ENCODE data around the gene MAP3K5. TPM values are rescaled to one million over a fixed set of nuclear protein-coding genes. Genes with fewer than 3 reads are reported as not detected.

MAP3K5 gene
- total RNA-seq, 5 donors from 2014 or later (not counting 1 experiment from before 2014, with no cell fraction given): 17.8 to 29.2 (median 20.6) TPM

DNA sequence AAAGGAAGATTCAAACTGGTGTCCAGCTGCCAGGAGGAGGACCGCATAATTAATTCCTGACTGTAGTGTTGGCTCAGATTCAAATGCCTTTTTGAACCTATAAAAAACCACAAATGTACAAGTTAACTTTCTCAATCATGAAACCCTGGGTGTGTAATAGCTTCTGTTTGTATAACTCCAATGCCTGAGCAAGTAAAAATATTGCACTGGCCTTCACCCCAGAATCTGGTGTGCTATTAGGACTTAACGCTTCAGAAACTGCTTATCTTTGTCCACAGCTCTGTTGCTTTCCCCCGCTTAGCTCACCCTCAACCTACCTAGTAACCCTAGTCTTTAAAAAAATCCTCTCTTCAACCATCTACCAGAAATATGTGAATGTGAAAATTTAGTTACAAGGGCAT lies 123.0 kb downstream of the MAP3K5 start:
- ChIA-PET CTCF (no interaction called here), POLR2A (no interaction called here)
- peaks cover 37% of the 10 kb centered on the region for H3K36me3 Mint-ChIP-seq
- Histone ChIP-seq H3K9me3 (no peaks in the 10 kb centered on the region), H3K4me3 (ENCODE audit: control insufficient read depth in 1 of 2, extremely low read depth in 1 of 2, low read length in 1 of 2) (no peak overlapping the region), H3K4me1 (ENCODE audit: control insufficient read depth in 1 of 2, extremely low read depth in 1 of 2, insufficient read depth in 2 of 2, low read length in 2 of 2) (no peaks in the 10 kb centered on the region), H3K27me3 (replicated peaks in 1 of 2; ENCODE audit: control insufficient read depth in 2 of 2, extremely low read depth in 1 of 2, insufficient read depth in 2 of 2, low read length in 1 of 2) (no peaks in the 10 kb centered on the region), H3K27ac (ENCODE audit: low read length) (no peak overlapping the region), H3K36me3 (ENCODE audit: control insufficient read depth in 2 of 2, extremely low read depth in 1 of 2, insufficient read depth in 1 of 2, low read length in 1 of 2) (peaks cover 0 to 30% of the 10 kb centered on the region in 2 donors)
- no peak overlapping the region for H3K4me3 Mint-ChIP-seq
- no peak overlapping the region for H3K27ac Mint-ChIP-seq
- H3K27me3 Mint-ChIP-seq: no peaks in the 10 kb centered on the region
- WGBS (ENCODE audit: insufficient coverage): no CpG with 5 or more reads among the region's 3 CpGs
- DNase-seq (no peak), ATAC-seq (replicated peaks in 1 of 4) (no peak)
- H3K9me3 Mint-ChIP-seq: peaks cover 5 to 8% (median 6%) of the 10 kb centered on the region in 3 donors
- no peaks in the 10 kb centered on the region for H3K4me1 Mint-ChIP-seq

- Mint-ChIP-seq H3K9me3 (peaks cover 2 to 5% (median 2%) of the 10 kb centered on the region in 3 donors), H3K27ac (no peak overlapping the region), H3K4me3 (no peak overlapping the region), H3K27me3 (no peaks in the 10 kb centered on the region), H3K4me1 (no peaks in the 10 kb centered on the region), H3K36me3 (peaks cover 34% of the 10 kb centered on the region)
- Histone ChIP-seq H3K36me3 (ENCODE audit: control insufficient read depth in 2 of 2, extremely low read depth in 1 of 2, insufficient read depth in 1 of 2, low read length in 1 of 2) (peaks cover 0 to 34% of the 10 kb centered on the region in 2 donors), H3K4me3 (ENCODE audit: control insufficient read depth in 1 of 2, extremely low read depth in 1 of 2, low read length in 1 of 2) (no peak overlapping the region), H3K27ac (ENCODE audit: low read length) (no peak overlapping the region), H3K9me3 (no peaks in the 10 kb centered on the region), H3K27me3 (replicated peaks in 1 of 2; ENCODE audit: control insufficient read depth in 2 of 2, extremely low read depth in 1 of 2, insufficient read depth in 2 of 2, low read length in 1 of 2) (no peaks in the 10 kb centered on the region), H3K4me1 (ENCODE audit: control insufficient read depth in 1 of 2, extremely low read depth in 1 of 2, insufficient read depth in 2 of 2, low read length in 2 of 2) (no peaks in the 10 kb centered on the region)
- WGBS (ENCODE audit: insufficient coverage): no CpG with 5 or more reads among the region's 3 CpGs
- no peak for ATAC-seq (replicated peaks in 1 of 4)
- DNase-seq: no peak
- CTCF ChIA-PET: no interaction called here
- POLR2A ChIA-PET: interaction anchor here in 1 of 2 donors (0.6 kb wide), 2 partner anchors 41 to 1868 kb away, joined by 3 read pairs; no protein-coding TSS in a partner anchor
Observed at GRCh38 chr6:136668571-136668970, 123.7 kb downstream of the MAP3K5 start.

DNA sequence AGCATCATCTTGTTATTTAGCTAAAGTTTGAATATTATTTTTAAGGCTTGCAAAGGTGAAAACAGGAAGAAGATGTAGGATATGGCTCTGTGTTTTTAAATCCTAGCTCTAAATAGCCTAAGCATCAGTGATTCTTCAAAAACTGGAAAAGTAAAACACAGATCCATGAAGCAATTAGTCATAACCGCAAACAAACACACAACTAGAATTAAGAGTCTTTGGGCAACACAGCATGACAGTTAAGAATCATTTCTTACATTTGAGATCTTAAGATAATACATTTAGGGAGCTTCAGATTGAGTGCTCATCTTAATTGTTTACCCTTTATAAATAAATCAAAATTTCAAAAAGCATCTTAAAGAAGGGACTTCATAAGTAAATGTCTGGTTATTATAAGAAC lies 126.2 kb downstream of the MAP3K5 start:
- ChIA-PET CTCF (interaction anchor here (0.6 to 1.5 kb wide), 2 partner anchors 126 kb away, joined by 3 read pairs; partner anchors contain the start of gene MAP3K5 (in 2 of the 2)), POLR2A (no interaction called here)
- DNase-seq (no peak), ATAC-seq (replicated peaks in 1 of 4) (no peak)
- Mint-ChIP-seq H3K4me3 (no peak overlapping the region), H3K4me1 (no peaks in the 10 kb centered on the region), H3K36me3 (peaks cover 24% of the 10 kb centered on the region), H3K27me3 (no peaks in the 10 kb centered on the region), H3K27ac (no peak overlapping the region), H3K9me3 (no peaks in the 10 kb centered on the region)
- Histone ChIP-seq H3K9me3 (no peaks in the 10 kb centered on the region), H3K4me3 (ENCODE audit: control insufficient read depth in 1 of 2, extremely low read depth in 1 of 2, low read length in 1 of 2) (no peak overlapping the region), H3K27me3 (replicated peaks in 1 of 2; ENCODE audit: control insufficient read depth in 2 of 2, extremely low read depth in 1 of 2, insufficient read depth in 2 of 2, low read length in 1 of 2) (no peaks in the 10 kb centered on the region), H3K27ac (ENCODE audit: low read length) (no peak overlapping the region), H3K4me1 (ENCODE audit: control insufficient read depth in 1 of 2, extremely low read depth in 1 of 2, insufficient read depth in 2 of 2, low read length in 2 of 2) (no peaks in the 10 kb centered on the region), H3K36me3 (ENCODE audit: control insufficient read depth in 2 of 2, extremely low read depth in 1 of 2, insufficient read depth in 1 of 2, low read length in 1 of 2) (peaks cover 0 to 28% of the 10 kb centered on the region in 2 donors)
- WGBS (ENCODE audit: insufficient coverage): no CpG with 5 or more reads among the region's 1 CpG

GRCh38 chr6:136662347-136663237 lies 129.7 kb downstream of the MAP3K5 start:
- H3K4me3 Mint-ChIP-seq: no peak overlapping the region
- H3K9me3 ChIP-seq: no peaks in the 10 kb centered on the region
- ChIA-PET POLR2A (no interaction called here), CTCF (no interaction called here)
- DNase-seq (no peak), ATAC-seq (replicated peaks in 1 of 4) (no peak)
- H3K9me3 Mint-ChIP-seq: no peaks in the 10 kb centered on the region
- H3K4me1 Mint-ChIP-seq: no peaks in the 10 kb centered on the region
- no peak overlapping the region for H3K27ac ChIP-seq (ENCODE audit: low read length)
- no peaks in the 10 kb centered on the region for H3K4me1 ChIP-seq (ENCODE audit: control insufficient read depth in 1 of 2, extremely low read depth in 1 of 2, insufficient read depth in 2 of 2, low read length in 2 of 2)
- no peak overlapping the region for H3K4me3 ChIP-seq (ENCODE audit: control insufficient read depth in 1 of 2, extremely low read depth in 1 of 2, low read length in 1 of 2)
- H3K27ac Mint-ChIP-seq: no peak overlapping the region
- H3K36me3 Mint-ChIP-seq: peaks cover 23% of the 10 kb centered on the region
- no peaks in the 10 kb centered on the region for H3K27me3 ChIP-seq (replicated peaks in 1 of 2; ENCODE audit: control insufficient read depth in 2 of 2, extremely low read depth in 1 of 2, insufficient read depth in 2 of 2, low read length in 1 of 2)
- no CpG with 5 or more reads among the region's 3 CpGs for WGBS (ENCODE audit: insufficient coverage)
- H3K27me3 Mint-ChIP-seq: no peaks in the 10 kb centered on the region
- H3K36me3 ChIP-seq (ENCODE audit: control insufficient read depth in 2 of 2, extremely low read depth in 1 of 2, insufficient read depth in 1 of 2, low read length in 1 of 2): peaks cover 0 to 21% of the 10 kb centered on the region in 2 donors

GRCh38 chr6:136660727-136661126 lies 131.6 kb downstream of the MAP3K5 start:
- no peak overlapping the region for H3K27ac Mint-ChIP-seq
- ATAC-seq (replicated peaks in 1 of 4) (no peak), DNase-seq (no peak)
- no peak overlapping the region for H3K4me3 ChIP-seq (ENCODE audit: control insufficient read depth in 1 of 2, extremely low read depth in 1 of 2, low read length in 1 of 2)
- H3K27ac ChIP-seq (ENCODE audit: low read length): no peak overlapping the region
- no peaks in the 10 kb centered on the region for H3K27me3 Mint-ChIP-seq
- H3K9me3 Mint-ChIP-seq: no peaks in the 10 kb centered on the region
- no peaks in the 10 kb centered on the region for H3K4me1 ChIP-seq (ENCODE audit: control insufficient read depth in 1 of 2, extremely low read depth in 1 of 2, insufficient read depth in 2 of 2, low read length in 2 of 2)
- H3K27me3 ChIP-seq (replicated peaks in 1 of 2; ENCODE audit: control insufficient read depth in 2 of 2, extremely low read depth in 1 of 2, insufficient read depth in 2 of 2, low read length in 1 of 2): no peaks in the 10 kb centered on the region
- ChIA-PET CTCF (interaction anchor here (0.7 to 1.8 kb wide), 3 partner anchors 17 to 132 kb away, joined by 3 to 5 read pairs (median 3); partner anchors contain the start of gene MAP3K5 (in 2 of the 2)), POLR2A (no interaction called here)
- H3K36me3 ChIP-seq (ENCODE audit: control insufficient read depth in 2 of 2, extremely low read depth in 1 of 2, insufficient read depth in 1 of 2, low read length in 1 of 2): peaks cover 0 to 20% of the 10 kb centered on the region in 2 donors
- H3K4me1 Mint-ChIP-seq: no peaks in the 10 kb centered on the region
- no CpG with 5 or more reads among the region's 1 CpG for WGBS (ENCODE audit: insufficient coverage)
- no peak overlapping the region for H3K4me3 Mint-ChIP-seq
- peaks cover 23% of the 10 kb centered on the region for H3K36me3 Mint-ChIP-seq
- H3K9me3 ChIP-seq: no peaks in the 10 kb centered on the region

DNA sequence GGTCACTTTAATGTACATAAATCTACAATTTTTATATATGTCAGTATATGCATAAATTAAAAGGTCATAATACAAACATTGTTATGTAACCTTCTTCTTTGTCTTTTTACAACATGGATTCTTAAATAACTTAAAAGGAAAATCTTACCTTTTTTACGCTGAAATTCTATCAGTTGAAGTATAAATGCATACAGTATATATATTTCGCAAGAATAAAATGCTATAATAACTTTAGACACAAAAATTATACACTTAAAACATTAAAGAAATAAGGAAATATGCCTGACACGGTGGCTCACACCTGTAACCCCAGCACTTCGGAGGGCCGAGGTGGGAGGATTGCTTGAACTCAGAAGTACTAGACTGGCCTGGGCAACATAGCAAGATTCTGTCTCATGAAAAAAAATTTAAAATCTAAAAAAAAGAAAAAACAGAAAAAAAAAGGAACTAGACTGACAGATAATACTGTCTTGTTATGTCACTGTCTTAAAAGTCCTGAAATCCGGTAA lies 132.2 kb downstream of the MAP3K5 start:
- WGBS (ENCODE audit: insufficient coverage): no CpG with 5 or more reads among the region's 6 CpGs
- Mint-ChIP-seq H3K4me3 (no peak overlapping the region), H3K9me3 (no peaks in the 10 kb centered on the region), H3K4me1 (no peaks in the 10 kb centered on the region), H3K27ac (no peak overlapping the region), H3K36me3 (peaks cover 30% of the 10 kb centered on the region), H3K27me3 (no peaks in the 10 kb centered on the region)
- ChIA-PET CTCF (interaction anchor here (0.7 to 1.8 kb wide), 3 partner anchors 16 to 132 kb away, joined by 3 to 5 read pairs (median 3); partner anchors contain the start of gene MAP3K5 (in 2 of the 2)), POLR2A (no interaction called here)
- H3K9me3 ChIP-seq: no peaks in the 10 kb centered on the region
- peaks cover 0 to 23% of the 10 kb centered on the region in 2 donors for H3K36me3 ChIP-seq (ENCODE audit: control insufficient read depth in 2 of 2, extremely low read depth in 1 of 2, insufficient read depth in 1 of 2, low read length in 1 of 2)
- no peak overlapping the region for H3K4me3 ChIP-seq (ENCODE audit: control insufficient read depth in 1 of 2, extremely low read depth in 1 of 2, low read length in 1 of 2)
- H3K27ac ChIP-seq (ENCODE audit: low read length): no peak overlapping the region
- DNase-seq (no peak), ATAC-seq (replicated peaks in 1 of 4) (no peak)
- no peaks in the 10 kb centered on the region for H3K27me3 ChIP-seq (replicated peaks in 1 of 2; ENCODE audit: control insufficient read depth in 2 of 2, extremely low read depth in 1 of 2, insufficient read depth in 2 of 2, low read length in 1 of 2)
- H3K4me1 ChIP-seq (ENCODE audit: control insufficient read depth in 1 of 2, extremely low read depth in 1 of 2, insufficient read depth in 2 of 2, low read length in 2 of 2): no peaks in the 10 kb centered on the region
